ENCODE measurements around the gene CAMKMT. TPM values are rescaled to one million over a fixed set of nuclear protein-coding genes. Genes with fewer than 3 reads are reported as not detected.

The CAMKMT gene
- polyA plus RNA-seq, 3 donors: 4.7 to 7.8 (median 7.0) TPM

GRCh38 chr2:44744961-44745892, 383.5 kb downstream of the CAMKMT start:
- no peaks in the 10 kb centered on the region for H3K4me1 ChIP-seq (ENCODE audit: control insufficient read depth in 1 of 2, insufficient read depth in 2 of 2, low read length in 2 of 2)
- H3K79me2 ChIP-seq (ENCODE audit: insufficient read depth, low read length): no peaks in the 10 kb centered on the region
- no peaks in the 10 kb centered on the region for H3K9me3 ChIP-seq (replicated peaks in 1 of 2; ENCODE audit: control insufficient read depth in 1 of 2, insufficient read depth in 1 of 2, low read length in 2 of 2)
- H4K20me1 ChIP-seq (ENCODE audit: insufficient read depth, low read length): no peaks in the 10 kb centered on the region
- Mint-ChIP-seq H3K4me3 (no peak overlapping the region), H3K9me3 (no peaks in the 10 kb centered on the region), H3K27me3 (ENCODE audit: low read depth in 3 of 3) (peaks cover 0 to 3% (median 0%) of the 10 kb centered on the region in 3 donors), H3K27ac (no peak overlapping the region), H3K36me3 (no peaks in the 10 kb centered on the region), H3K4me1 (no peaks in the 10 kb centered on the region)
- intact Hi-C loops (cut with micrococcal nuclease): no loop called here
- no peaks in the 10 kb centered on the region for H3K27me3 ChIP-seq (ENCODE audit: control insufficient read depth in 2 of 2, insufficient read depth in 2 of 2, low read length in 2 of 2)
- H3K4me3 ChIP-seq (replicated peaks in 1 of 3; ENCODE audit: low read depth in 2 of 3, low read length in 3 of 3): no peak overlapping the region
- DNase-seq: no peak
- no peak for TF ChIP-seq CTCF (IDR thresholded peaks at IDR 0.05)
- H2AFZ ChIP-seq (ENCODE audit: insufficient read depth, low read depth, low read length, poor library complexity, severe bottlenecking): no peak overlapping the region
- H3K36me3 ChIP-seq (replicated peaks in 1 of 2; ENCODE audit: control insufficient read depth in 1 of 2, insufficient read depth in 2 of 2, low read length in 2 of 2): no peaks in the 10 kb centered on the region
- no peak overlapping the region for H3K9ac ChIP-seq (ENCODE audit: insufficient read depth, low read length, poor library complexity, severe bottlenecking)
- H3K4me2 ChIP-seq (replicated peaks; ENCODE audit: extremely low read depth, low read length, poor library complexity, severe bottlenecking): no peak overlapping the region
- 91% methylated on average over 4 of the region's 12 CpGs for WGBS (ENCODE audit: insufficient coverage)
- no peak overlapping the region for H3K27ac ChIP-seq (ENCODE audit: low read depth in 1 of 2, low read length in 2 of 2)

- intact Hi-C loops (cut with micrococcal nuclease): no loop called here
- H3K9ac ChIP-seq (ENCODE audit: insufficient read depth, low read length, poor library complexity, severe bottlenecking): no peak overlapping the region
- Mint-ChIP-seq H3K27me3 (ENCODE audit: low read depth in 3 of 3) (peaks cover 0 to 3% (median 2%) of the 10 kb centered on the region in 3 donors), H3K4me1 (no peaks in the 10 kb centered on the region), H3K27ac (no peak overlapping the region), H3K4me3 (no peak overlapping the region), H3K36me3 (no peaks in the 10 kb centered on the region), H3K9me3 (no peaks in the 10 kb centered on the region)
- DNase-seq: no peak
- H3K4me1 ChIP-seq (ENCODE audit: control insufficient read depth in 1 of 2, insufficient read depth in 2 of 2, low read length in 2 of 2): no peaks in the 10 kb centered on the region
- WGBS (ENCODE audit: insufficient coverage): no CpG with 5 or more reads among the region's 4 CpGs
- no peaks in the 10 kb centered on the region for H3K27me3 ChIP-seq (ENCODE audit: control insufficient read depth in 2 of 2, insufficient read depth in 2 of 2, low read length in 2 of 2)
- TF ChIP-seq CTCF (IDR thresholded peaks at IDR 0.05): no peak
- H2AFZ ChIP-seq (ENCODE audit: insufficient read depth, low read depth, low read length, poor library complexity, severe bottlenecking): no peak overlapping the region
- H4K20me1 ChIP-seq (ENCODE audit: insufficient read depth, low read length): no peaks in the 10 kb centered on the region
- H3K4me2 ChIP-seq (replicated peaks; ENCODE audit: extremely low read depth, low read length, poor library complexity, severe bottlenecking): no peak overlapping the region
- H3K36me3 ChIP-seq (replicated peaks in 1 of 2; ENCODE audit: control insufficient read depth in 1 of 2, insufficient read depth in 2 of 2, low read length in 2 of 2): no peaks in the 10 kb centered on the region
- H3K9me3 ChIP-seq (replicated peaks in 1 of 2; ENCODE audit: control insufficient read depth in 1 of 2, insufficient read depth in 1 of 2, low read length in 2 of 2): no peaks in the 10 kb centered on the region
- H3K27ac ChIP-seq (ENCODE audit: low read depth in 1 of 2, low read length in 2 of 2): no peak overlapping the region
- no peaks in the 10 kb centered on the region for H3K79me2 ChIP-seq (ENCODE audit: insufficient read depth, low read length)
- H3K4me3 ChIP-seq (replicated peaks in 1 of 3; ENCODE audit: low read depth in 2 of 3, low read length in 3 of 3): no peak overlapping the region
These were observed 384.4 kb downstream of the CAMKMT start for GRCh38 chr2:44745922-44746766.
